GM19452 (cell line): ENCODE data around the gene BPGM.

Experiments
- ATAC-seq: cut with Tn5 transposase; IDR thresholded peaks from one replicate; pipeline ENCODE4 v1.9.1; 2021; ENCODE audit not compliant: unreplicated experiment

The BPGM gene

DNA sequence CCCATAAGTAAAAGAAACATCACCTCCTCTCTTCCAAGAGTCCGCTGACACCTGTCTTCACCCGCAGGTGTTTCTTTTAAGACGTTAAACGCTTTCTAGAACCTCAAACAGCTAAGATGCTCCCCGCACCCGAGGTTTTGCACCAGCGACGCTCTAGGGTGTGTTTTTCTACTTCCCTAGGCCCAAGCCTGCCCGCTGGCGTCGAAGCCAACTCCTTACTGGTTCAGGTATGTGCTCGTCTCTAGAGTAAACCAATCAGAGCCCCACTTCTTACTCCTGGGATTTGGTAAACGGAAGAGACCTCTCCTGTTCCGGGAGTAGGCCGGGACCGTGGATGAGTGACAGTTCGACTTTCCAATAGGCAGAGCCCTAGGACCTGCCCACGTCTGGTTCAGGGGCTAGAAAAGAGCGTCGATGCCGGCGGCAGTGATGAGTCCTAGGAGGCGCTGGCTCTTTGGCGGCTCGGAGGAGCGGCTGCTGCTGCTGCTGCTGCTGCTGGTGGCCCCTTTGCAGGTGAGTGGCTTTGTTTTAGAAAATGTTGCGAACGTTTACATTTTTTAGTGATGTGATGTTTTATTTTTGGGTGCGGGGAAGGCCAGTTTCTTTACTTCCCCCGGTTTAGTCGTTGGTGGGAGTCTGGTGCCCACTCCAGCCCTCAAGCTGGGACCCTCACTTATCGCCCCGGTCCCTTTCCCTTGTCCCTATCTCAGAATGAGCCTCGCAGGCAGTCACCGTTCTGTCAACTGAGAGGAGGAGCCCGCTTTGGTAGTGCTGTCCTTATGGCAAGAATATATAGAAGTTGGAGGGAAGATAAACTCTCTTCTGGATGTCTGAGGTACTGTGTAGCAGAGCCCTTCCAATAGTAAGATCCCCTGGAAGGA is at the start of gene BPGM:
Gene BPGM, plus strand, starts transcription at position 429 of the 881 bp plus-strand sequence. CDS start 14,655 bp downstream, outside the sequence.
- peak; percentile 96 for ATAC-seq

DNA sequence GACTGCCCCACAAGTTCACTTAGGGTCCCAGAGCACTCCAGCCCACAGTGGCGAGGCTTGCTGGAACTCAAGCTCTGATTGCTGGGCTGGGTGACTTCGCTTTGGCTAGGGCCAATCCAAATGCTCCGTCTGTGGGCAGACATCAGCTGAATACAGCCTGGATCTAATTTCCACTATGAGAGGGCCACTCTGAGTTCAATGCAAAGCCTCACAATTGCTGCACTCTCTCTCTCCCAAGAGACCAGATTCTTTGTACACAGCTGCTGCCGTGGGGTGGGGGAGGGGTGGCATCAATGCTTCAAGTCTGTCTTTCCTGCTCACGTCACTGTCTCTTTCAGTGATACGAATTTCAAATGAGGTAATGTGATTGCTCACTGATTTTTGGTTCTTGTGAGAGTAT is 47.3 kb upstream of the BPGM start:
- ATAC-seq: no peak

DNA sequence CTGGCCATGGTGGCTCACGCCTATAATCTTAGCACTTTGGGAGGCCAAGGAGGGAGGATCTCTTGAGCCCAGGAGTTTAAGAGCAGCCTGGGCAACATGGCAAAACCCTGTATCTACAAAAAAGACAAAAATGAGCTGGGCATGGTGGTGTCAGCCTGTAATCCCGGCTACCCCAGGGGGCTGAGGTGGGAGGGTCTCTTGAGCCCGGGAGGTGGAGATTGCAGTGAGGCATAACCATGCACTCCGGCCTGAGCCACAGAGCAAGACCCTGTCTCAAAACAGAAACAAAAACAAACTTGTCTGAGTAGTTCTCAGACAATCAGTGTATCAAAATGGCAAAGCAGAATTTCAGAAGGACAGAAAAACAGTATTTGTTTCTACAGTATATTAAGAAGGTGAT is 45.2 kb upstream of the BPGM start:
- no peak for ATAC-seq

GRCh38 chr7:134602881-134603451 is 43.7 kb upstream of the BPGM start:
- ATAC-seq: no peak

GRCh38 chr7:134605978-134606923 is 40.4 kb upstream of the BPGM start:
- peak; percentile 89 for ATAC-seq

GRCh38 chr7:134611611-134612151 is 35.0 kb upstream of the BPGM start:
- ATAC-seq: no peak

- no peak for ATAC-seq
Measured at GRCh38 chr7:134612197-134612596, 34.5 kb upstream of the BPGM start.

GRCh38 chr7:134613623-134614347 is 32.9 kb upstream of the BPGM start:
- no peak for ATAC-seq

GRCh38 chr7:134616611-134617010 is 30.0 kb upstream of the BPGM start:
- no peak for ATAC-seq

GRCh38 chr7:134618756-134619530 is 27.7 kb upstream of the BPGM start:
- no peak for ATAC-seq

DNA sequence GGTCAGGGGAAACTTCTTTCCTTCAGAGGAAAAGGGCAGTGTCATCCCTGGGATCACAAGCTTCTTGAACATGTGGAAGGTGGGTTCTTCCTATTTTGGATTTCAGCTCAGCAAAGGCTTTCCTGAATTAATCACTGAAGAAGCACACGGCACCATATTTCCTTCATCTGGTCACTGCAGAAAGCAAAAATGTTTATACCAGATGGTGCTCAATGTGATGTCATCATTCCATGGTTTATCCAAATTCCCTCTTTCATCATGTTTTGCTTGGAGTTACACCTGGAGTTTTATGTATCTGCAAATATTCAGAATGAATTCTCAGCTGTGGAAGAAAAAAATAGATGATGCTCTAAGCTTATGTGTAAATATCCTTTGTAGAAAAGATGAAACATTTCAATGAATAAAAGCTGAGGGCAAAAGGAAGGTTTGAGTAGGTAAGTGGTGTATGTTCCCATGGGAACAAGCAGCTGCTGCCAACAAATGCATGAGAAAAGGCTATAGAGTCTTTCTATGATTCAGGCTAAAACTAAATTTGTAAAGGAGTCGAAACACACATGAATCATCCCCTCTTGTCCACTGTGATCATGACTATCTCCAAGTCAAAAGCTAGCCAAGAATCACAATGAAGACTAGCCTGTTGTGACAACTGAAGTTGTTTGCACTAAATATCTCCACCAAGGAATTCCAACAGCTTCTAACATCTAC is 26.9 kb upstream of the BPGM start:
- no peak for ATAC-seq

DNA sequence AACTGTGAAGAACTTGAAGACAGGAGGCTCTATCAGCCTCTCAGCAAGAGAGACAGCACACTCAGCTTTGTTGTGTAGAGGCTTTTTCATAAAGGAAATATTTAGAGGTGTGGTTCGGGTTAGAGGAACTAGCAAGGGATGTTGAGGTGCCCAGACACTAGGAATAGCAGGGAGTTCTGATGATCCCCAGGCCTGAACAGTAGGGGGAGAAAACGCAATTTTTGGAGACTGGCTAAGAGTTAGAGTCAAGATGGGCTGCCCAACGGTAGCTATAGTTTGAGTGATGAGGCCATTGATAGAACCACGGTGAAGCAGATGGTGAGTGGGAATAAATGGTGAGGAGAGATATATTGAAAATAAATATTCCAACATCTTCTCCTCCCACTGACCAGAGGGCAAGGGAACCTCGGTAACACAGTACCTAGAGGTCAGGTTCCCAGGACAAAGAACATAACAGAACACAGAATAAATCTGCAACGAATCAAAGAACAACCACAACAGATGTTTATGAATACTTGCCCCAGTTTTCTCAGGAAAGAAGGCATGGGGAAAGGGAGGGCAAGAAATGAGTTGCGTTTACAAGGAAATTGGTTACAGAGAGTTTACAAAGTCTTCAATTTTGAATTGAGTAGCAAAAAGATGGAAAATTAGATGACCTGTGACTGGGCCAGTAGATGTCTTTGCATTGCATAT is 24.2 kb upstream of the BPGM start:
- no peak for ATAC-seq

DNA sequence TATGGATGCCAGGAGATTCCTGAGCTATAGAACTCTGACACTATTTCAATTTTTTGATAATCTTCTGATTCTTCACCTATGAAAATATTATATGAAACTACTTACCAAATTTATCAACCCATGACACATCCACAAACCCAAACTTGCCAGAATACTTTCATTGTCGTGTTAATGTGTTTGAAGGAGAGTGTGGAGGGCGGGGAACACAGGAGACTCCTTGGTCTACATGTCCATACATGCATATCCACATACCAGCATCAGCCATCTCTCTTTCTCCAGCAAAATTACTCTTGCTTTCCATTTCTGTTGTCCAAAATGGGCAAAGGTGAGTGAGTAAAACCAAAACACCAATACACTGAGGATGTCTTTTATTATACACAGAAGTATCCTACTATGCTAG is 23.5 kb upstream of the BPGM start:
- ATAC-seq: no peak

DNA sequence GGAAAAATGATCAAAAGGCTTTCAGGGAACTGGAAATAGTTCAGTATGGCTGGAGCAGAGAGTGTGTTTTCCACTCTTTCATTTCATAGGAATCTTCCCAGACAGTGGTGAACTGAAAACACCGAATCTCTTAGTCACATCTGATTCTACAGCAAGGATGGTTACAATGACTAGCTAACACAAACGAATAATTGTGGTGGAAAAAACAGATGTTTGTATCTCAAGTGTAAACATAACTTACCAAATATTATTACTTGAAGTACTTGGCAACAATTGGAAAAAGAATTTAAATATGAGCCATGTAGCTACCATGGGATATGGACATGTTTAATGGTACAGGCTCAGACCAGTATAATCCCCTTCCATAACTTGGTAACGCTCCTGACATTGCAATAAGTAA is 21.1 kb upstream of the BPGM start:
- ATAC-seq: no peak

GRCh38 chr7:134627109-134627774 is 19.4 kb upstream of the BPGM start:
- ATAC-seq: no peak

DNA sequence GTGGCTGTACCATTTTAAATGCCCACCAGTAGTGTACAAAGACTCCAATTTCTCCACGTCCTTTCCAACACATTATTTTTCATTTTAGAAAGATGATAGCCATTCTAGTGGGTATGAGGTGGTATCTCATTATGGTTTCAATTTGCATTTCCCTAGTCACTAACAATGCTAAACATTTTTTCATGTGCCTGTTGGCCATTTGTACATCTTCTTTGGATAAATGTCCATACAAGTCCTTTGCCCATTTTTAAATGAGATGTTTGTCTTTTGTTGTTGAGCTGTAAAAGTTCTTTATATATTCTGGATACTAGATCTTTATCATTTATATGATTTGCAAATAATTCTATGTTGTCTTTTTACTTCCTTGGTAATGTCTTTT is 18.9 kb upstream of the BPGM start:
- no peak for ATAC-seq

DNA sequence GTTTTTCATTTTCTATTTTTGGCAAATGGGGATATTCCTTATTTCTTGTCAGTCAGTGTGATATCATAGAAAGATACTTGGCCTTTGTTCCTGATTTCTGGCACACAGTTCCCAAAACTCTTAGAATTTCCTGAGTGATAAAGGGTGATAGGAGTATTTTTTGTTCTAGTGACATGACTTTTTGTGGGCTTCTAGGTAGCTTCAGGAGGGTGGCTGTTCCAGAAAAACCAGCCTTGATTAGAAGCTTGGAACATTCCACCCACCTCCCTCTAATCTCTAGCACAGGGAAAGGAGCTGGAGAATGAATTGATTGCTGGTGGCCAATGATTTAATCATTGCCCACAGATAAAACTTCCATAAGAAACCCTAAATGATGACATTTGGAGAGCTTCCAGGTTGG is 17.2 kb upstream of the BPGM start:
- ATAC-seq: no peak

DNA sequence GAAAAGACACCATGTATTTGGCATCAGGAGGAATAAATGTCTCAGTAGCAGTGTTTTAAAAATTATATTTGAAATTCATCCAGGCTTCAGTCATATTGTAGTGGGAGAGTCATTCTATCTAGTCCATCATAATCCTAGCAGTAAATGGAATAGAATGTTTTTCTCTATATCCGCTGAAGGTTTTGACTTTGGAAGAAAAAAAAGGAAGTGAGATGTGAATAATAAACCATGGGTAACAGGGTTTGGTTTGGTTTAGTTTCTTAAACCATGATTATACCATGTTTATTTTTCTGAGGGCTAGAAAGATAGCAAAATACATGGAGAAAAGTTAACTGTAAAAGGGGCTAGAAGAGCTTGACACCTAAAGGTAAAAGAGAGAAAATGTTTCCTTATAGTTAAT is 16.4 kb upstream of the BPGM start:
- ATAC-seq: no peak
